GM23338 (cell line): Measurements from ENCODE around the gene PKP3.

Experiments
- CREB1 ChIP-seq: fragments of 250-450 bp; sonication (Bioruptor Pico); IDR thresholded peaks from 2 replicates; pipeline ENCODE4 v1.5.0; 2020; ENCODE audit warnings: low read depth, mild to moderate bottlenecking, moderate library complexity
- EZH2 ChIP-seq: fragments of 200-600 bp; sonication (generic); IDR thresholded peaks from one replicate; pipeline ENCODE4 v1.8.0; 2017; ENCODE audit warnings: antibody characterized with exemption, mild to moderate bottlenecking, low read depth; ENCODE audit not compliant: unreplicated experiment
- EZH2phosphoT487 ChIP-seq: fragments of 200-600 bp; sonication (generic); IDR thresholded peaks from one replicate; pipeline ENCODE4 v1.8.1; 2018; ENCODE audit warnings: antibody characterized with exemption; ENCODE audit not compliant: unreplicated experiment
- JUNB ChIP-seq: IDR thresholded peaks from one replicate; pipeline ENCODE4 v1.6.1; 2016; ENCODE audit warnings: antibody characterized with exemption; ENCODE audit not compliant: unreplicated experiment
- NANOG ChIP-seq: IDR thresholded peaks from 2 replicates; pipeline ENCODE4 v1.6.1; 2016; ENCODE audit warnings: antibody characterized with exemption, borderline replicate concordance
- POLR2AphosphoS5 ChIP-seq: IDR thresholded peaks from 2 replicates; pipeline ENCODE4 v1.6.1; 2016; ENCODE audit warnings: antibody characterized with exemption, low read depth
- REST ChIP-seq: IDR thresholded peaks from one replicate; pipeline ENCODE4 v1.6.1; 2018; ENCODE audit warnings: antibody characterized with exemption; ENCODE audit not compliant: unreplicated experiment
- STAT1 ChIP-seq: IDR thresholded peaks from one replicate; pipeline ENCODE4 v1.6.1; 2016; ENCODE audit warnings: antibody characterized with exemption; ENCODE audit not compliant: unreplicated experiment
- ZNF114 ChIP-seq: fragments of 250-450 bp; sonication (Bioruptor Pico); IDR thresholded peaks from 2 replicates; pipeline ENCODE4 v1.5.0; 2020; ENCODE audit warnings: mild to moderate bottlenecking, moderate library complexity
- ZNF331 ChIP-seq: fragments of 250-450 bp; sonication (Bioruptor Pico); IDR thresholded peaks from 2 replicates; pipeline ENCODE4 v1.5.0; 2020; ENCODE audit warnings: low read depth, mild to moderate bottlenecking, moderate library complexity
- TF ChIP-seq, protein P1 (sequence below), 2 experiments: fragments of 200-600 bp in 1 of 2; sonication (generic) in 1 of 2; conservative IDR thresholded peaks; 2 replicates each; pipeline versions ENCODE4 v1.5.1 to v1.6.1; 2016 to 2017; ENCODE audit warnings: antibody characterized with exemption in 2 of 2, low read depth in 2 of 2, mild to moderate bottlenecking in 2 of 2, moderate library complexity in 1 of 2
- TF ChIP-seq, protein P2 (sequence below): IDR thresholded peaks from 2 replicates; pipeline ENCODE4 v1.6.1; 2016; ENCODE audit warnings: antibody characterized with exemption

GRCh38 chr11:420054-420910, 26.3 kb downstream of the PKP3 start:
- TF ChIP-seq, protein P1, sequence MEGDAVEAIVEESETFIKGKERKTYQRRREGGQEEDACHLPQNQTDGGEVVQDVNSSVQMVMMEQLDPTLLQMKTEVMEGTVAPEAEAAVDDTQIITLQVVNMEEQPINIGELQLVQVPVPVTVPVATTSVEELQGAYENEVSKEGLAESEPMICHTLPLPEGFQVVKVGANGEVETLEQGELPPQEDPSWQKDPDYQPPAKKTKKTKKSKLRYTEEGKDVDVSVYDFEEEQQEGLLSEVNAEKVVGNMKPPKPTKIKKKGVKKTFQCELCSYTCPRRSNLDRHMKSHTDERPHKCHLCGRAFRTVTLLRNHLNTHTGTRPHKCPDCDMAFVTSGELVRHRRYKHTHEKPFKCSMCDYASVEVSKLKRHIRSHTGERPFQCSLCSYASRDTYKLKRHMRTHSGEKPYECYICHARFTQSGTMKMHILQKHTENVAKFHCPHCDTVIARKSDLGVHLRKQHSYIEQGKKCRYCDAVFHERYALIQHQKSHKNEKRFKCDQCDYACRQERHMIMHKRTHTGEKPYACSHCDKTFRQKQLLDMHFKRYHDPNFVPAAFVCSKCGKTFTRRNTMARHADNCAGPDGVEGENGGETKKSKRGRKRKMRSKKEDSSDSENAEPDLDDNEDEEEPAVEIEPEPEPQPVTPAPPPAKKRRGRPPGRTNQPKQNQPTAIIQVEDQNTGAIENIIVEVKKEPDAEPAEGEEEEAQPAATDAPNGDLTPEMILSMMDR (conservative IDR thresholded peaks at IDR 0.05; ENCODE audit: low read depth in 2 of 2) = no peak
- TF ChIP-seq EZH2 = no peak
- TF ChIP-seq, protein P2, sequence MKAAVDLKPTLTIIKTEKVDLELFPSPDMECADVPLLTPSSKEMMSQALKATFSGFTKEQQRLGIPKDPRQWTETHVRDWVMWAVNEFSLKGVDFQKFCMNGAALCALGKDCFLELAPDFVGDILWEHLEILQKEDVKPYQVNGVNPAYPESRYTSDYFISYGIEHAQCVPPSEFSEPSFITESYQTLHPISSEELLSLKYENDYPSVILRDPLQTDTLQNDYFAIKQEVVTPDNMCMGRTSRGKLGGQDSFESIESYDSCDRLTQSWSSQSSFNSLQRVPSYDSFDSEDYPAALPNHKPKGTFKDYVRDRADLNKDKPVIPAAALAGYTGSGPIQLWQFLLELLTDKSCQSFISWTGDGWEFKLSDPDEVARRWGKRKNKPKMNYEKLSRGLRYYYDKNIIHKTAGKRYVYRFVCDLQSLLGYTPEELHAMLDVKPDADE = no peak
- no peak for TF ChIP-seq REST
- no peak for TF ChIP-seq NANOG
- TF ChIP-seq POLR2AphosphoS5 = no peak
- TF ChIP-seq JUNB = no peak
- no peak for TF ChIP-seq EZH2phosphoT487
- TF ChIP-seq CREB1 = no peak
- no peak for TF ChIP-seq STAT1
- TF ChIP-seq ZNF114 (CRISPR knock-in tag) = no peak
- TF ChIP-seq ZNF331 = no peak
